NCI-H2196 (cell line): ENCODE measurements around the gene DCST2.

ENCODE experiments used
- DNase-seq: peaks from one replicate; lab custom pipeline; 2025; ENCODE audit not compliant: unreplicated experiment; lab: John Stamatoyannopoulos, UW

DCST2 gene

GRCh38 chr1:155030243-155030795 is 3.3 kb downstream of the DCST2 start:
- no peak for DNase-seq

- no peak for DNase-seq
Observed at GRCh38 chr1:155029513-155030242, 3.9 kb downstream of the DCST2 start.

GRCh38 chr1:155026588-155026987 is 7.0 kb downstream of the DCST2 start:
- DNase-seq = no peak

- no peak for DNase-seq
Observed at GRCh38 chr1:155026154-155026553, 7.4 kb downstream of the DCST2 start.

GRCh38 chr1:155024315-155024714 is 9.3 kb downstream of the DCST2 start:
- DNase-seq = no peak

- DNase-seq = no peak
Observed at GRCh38 chr1:155023627-155024026, 10.0 kb downstream of the DCST2 start.

GRCh38 chr1:155022927-155023236 is 10.7 kb downstream of the DCST2 start:
- peak; percentile 37 for DNase-seq

GRCh38 chr1:155022136-155022926 is 11.2 kb downstream of the DCST2 start:
- DNase-seq = no peak

- no peak for DNase-seq
Observed at GRCh38 chr1:155019377-155020245, 14.0 kb downstream of the DCST2 start.

- DNase-seq = no peak
Observed at GRCh38 chr1:155018617-155019348, 14.8 kb downstream of the DCST2 start.

- no peak for DNase-seq
Observed at GRCh38 chr1:155017946-155018316, 15.7 kb downstream of the DCST2 start.

- peak; percentile 83 for DNase-seq
Observed at GRCh38 chr1:155017041-155017945, 16.3 kb downstream of the DCST2 start.

GRCh38 chr1:155016231-155016831 is 17.2 kb downstream of the DCST2 start:
- no peak for DNase-seq

GRCh38 chr1:155015527-155016230 is 17.9 kb downstream of the DCST2 start:
- no peak for DNase-seq

GRCh38 chr1:155014709-155015508 is 18.7 kb downstream of the DCST2 start:
- DNase-seq = no peak

GRCh38 chr1:155013632-155014031 is 19.9 kb downstream of the DCST2 start:
- DNase-seq = no peak

- no peak for DNase-seq
Observed at GRCh38 chr1:155012776-155013602, 20.6 kb downstream of the DCST2 start.
